HG03571 (cell line): ENCODE data around the gene MED13L.

ENCODE experiments used
- ATAC-seq: cut with Tn5 transposase; IDR thresholded peaks from one replicate; pipeline ENCODE4 v1.9.1; 2021; ENCODE audit not compliant: unreplicated experiment

The MED13L gene

GRCh38 chr12:115926037-115926670 is 351.3 kb downstream of the MED13L start:
- no peak for ATAC-seq

GRCh38 chr12:115923851-115924250 is 353.6 kb downstream of the MED13L start:
- no peak for ATAC-seq

- no peak for ATAC-seq
Observed at GRCh38 chr12:115922952-115923564, 354.4 kb downstream of the MED13L start.

- no peak for ATAC-seq
Observed at GRCh38 chr12:115920395-115921183, 356.9 kb downstream of the MED13L start.

GRCh38 chr12:115918763-115919162 is 358.7 kb downstream of the MED13L start:
- no peak for ATAC-seq

DNA sequence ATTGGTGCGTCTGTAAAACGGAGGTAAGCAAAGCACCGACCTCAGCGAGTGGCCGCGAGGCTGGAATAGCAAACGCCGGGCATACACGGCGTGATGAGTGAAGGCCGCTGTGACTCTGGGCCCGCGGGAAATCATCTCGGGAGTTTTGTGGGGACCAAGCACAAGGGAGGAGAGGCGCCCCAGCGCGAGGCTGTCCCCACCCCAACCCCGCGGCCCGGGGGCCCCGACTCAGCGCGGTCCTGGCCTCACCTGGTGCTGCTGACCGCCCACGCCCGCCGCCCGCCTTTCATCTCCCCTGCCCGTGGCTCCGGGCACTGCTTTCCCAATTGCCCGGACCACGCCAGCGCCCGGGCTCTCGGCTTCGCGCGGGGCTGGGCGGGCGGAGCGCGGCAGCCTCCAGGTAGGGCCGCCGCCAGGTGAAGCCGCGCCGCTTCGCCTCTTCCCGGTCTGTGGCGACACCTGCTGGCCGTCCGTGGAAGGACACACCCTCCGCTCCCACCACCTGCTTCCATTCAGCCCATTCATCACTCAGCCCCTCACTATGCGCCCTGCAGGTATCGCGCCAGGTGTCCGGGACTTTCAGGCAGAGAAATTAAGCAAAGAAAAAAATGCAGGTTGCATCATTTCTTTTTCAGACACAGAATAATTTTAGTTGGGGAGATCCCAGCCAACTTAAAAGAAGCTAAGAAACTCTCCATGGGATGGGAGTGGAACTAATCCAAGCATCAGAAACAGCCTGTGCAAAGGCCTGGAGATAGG is 360.4 kb downstream of the MED13L start:
- ATAC-seq = peak; percentile 77

- no peak for ATAC-seq
Observed at GRCh38 chr12:115914122-115914521, 363.4 kb downstream of the MED13L start.

DNA sequence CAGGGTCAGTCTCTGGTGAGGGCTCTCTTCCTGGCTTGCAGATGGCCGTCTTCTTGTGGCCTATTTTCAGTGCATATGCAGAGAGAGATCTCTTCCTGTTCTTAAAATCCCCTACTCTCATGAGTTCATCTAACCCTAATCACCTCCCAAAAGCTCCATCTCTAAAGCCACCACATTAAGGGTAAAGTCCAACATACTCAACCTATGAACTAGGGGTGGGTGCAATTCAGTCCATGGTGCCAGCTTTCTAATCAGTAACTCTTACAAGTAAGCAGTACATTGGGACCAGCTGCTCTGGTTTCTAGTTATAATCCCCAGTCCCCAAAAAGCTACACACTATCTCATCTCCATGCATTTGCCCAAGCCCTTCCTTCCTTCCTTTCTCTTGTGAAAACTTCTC is 365.1 kb downstream of the MED13L start:
- no peak for ATAC-seq

DNA sequence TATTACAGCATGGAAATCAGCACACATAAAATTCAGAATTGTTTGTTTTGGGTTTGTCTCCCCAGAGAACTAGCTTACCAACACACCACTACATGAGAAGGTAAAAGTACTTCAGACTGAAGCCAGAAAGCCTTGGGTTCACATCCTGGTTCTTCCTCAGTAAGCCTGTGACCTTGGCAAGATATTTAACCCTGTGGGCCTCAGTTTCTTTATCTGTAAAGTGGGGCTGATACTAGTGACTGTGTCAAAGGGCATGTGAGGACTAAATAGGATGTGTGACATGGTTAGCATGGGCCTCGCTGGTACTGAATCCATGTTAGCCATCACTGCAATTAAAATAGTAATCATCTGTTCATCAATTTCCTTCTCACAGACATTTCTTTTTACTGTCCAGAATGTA is 366.1 kb downstream of the MED13L start:
- no peak for ATAC-seq

DNA sequence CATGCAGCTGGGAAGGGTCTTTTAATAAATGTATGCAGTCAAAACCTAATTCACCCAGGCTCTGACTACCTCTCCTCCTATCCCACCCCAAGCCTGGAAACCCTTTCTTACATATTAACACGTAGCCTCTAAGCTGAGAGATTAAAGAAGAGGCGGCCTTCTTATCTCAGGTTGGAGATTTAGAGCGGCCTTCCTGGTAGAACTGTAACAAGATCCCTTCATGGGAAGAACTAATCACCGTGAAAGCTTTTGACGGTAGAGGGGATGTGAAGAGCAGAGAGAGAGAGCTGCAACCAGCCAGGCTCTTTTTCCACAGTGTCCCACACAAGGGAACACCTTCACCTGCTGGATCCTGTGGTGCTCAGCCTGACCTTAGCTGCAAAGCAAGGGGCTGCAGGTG is 367.4 kb downstream of the MED13L start:
- ATAC-seq = no peak
